GM23338 (cell line): ENCODE results near the gene ECPAS. TPM values are rescaled to one million over a fixed set of nuclear protein-coding genes. Genes with fewer than 3 reads are reported as not detected.

Experiments
- ETS1 ChIP-seq: IDR thresholded peaks from 2 replicates; pipeline ENCODE4 v1.6.1; 2016; ENCODE audit warnings: antibody characterized with exemption
- EZH2 ChIP-seq: fragments of 200-600 bp; sonication (generic); IDR thresholded peaks from one replicate; pipeline ENCODE4 v1.8.0; 2017; ENCODE audit warnings: antibody characterized with exemption, mild to moderate bottlenecking, low read depth; ENCODE audit not compliant: unreplicated experiment
- polyA plus RNA-seq: library from polyadenylated mRNA; unstranded; fragments of >200 nt; fragmentation: Nextera tagmentation; extraction: Ambion mirVana; gene quantifications from 2 replicates; pipeline ENCODE4 v1.2.1, GENCODE V29; 2016
- total RNA-seq: library from RNA; depleted of rRNA; stranded (reverse); fragments of >200 nt; shearing (Covaris generic); gene quantifications from 2 replicates; pipeline ENCODE4 v1.2.3, GENCODE V29; 2014
- TF ChIP-seq, protein P1 (sequence below): fragments of 250-450 bp; sonication (Bioruptor Pico); IDR thresholded peaks from 2 replicates; pipeline ENCODE4 v1.5.0; 2020; ENCODE audit warnings: mild to moderate bottlenecking, moderate library complexity
- TF ChIP-seq, protein P2 (sequence below): IDR thresholded peaks from one replicate; pipeline ENCODE4 v1.6.1; 2018; ENCODE audit warnings: antibody characterized with exemption; ENCODE audit not compliant: unreplicated experiment

ECPAS gene
- total and polyA plus RNA-seq, 2 experiments from 2014 or later, result 51.4 to 104 TPM

DNA sequence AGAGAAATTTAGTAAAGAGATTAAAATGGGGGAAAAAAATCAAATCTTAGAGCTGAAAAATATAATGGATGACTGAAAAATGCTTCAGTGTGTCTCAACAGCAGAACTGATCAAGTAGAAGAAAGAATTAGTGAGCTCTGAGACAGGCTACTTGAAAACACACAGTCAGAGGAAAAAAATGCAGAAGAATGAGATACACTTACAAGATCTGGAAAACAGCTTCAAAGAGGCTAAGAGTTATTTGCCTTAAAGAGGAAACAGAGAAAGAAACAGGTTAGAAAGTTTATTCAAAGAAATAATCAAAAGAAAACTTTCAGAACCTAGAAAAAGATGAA, 83.7 kb downstream of the ECPAS start (continued):
- TF ChIP-seq, protein P1, sequence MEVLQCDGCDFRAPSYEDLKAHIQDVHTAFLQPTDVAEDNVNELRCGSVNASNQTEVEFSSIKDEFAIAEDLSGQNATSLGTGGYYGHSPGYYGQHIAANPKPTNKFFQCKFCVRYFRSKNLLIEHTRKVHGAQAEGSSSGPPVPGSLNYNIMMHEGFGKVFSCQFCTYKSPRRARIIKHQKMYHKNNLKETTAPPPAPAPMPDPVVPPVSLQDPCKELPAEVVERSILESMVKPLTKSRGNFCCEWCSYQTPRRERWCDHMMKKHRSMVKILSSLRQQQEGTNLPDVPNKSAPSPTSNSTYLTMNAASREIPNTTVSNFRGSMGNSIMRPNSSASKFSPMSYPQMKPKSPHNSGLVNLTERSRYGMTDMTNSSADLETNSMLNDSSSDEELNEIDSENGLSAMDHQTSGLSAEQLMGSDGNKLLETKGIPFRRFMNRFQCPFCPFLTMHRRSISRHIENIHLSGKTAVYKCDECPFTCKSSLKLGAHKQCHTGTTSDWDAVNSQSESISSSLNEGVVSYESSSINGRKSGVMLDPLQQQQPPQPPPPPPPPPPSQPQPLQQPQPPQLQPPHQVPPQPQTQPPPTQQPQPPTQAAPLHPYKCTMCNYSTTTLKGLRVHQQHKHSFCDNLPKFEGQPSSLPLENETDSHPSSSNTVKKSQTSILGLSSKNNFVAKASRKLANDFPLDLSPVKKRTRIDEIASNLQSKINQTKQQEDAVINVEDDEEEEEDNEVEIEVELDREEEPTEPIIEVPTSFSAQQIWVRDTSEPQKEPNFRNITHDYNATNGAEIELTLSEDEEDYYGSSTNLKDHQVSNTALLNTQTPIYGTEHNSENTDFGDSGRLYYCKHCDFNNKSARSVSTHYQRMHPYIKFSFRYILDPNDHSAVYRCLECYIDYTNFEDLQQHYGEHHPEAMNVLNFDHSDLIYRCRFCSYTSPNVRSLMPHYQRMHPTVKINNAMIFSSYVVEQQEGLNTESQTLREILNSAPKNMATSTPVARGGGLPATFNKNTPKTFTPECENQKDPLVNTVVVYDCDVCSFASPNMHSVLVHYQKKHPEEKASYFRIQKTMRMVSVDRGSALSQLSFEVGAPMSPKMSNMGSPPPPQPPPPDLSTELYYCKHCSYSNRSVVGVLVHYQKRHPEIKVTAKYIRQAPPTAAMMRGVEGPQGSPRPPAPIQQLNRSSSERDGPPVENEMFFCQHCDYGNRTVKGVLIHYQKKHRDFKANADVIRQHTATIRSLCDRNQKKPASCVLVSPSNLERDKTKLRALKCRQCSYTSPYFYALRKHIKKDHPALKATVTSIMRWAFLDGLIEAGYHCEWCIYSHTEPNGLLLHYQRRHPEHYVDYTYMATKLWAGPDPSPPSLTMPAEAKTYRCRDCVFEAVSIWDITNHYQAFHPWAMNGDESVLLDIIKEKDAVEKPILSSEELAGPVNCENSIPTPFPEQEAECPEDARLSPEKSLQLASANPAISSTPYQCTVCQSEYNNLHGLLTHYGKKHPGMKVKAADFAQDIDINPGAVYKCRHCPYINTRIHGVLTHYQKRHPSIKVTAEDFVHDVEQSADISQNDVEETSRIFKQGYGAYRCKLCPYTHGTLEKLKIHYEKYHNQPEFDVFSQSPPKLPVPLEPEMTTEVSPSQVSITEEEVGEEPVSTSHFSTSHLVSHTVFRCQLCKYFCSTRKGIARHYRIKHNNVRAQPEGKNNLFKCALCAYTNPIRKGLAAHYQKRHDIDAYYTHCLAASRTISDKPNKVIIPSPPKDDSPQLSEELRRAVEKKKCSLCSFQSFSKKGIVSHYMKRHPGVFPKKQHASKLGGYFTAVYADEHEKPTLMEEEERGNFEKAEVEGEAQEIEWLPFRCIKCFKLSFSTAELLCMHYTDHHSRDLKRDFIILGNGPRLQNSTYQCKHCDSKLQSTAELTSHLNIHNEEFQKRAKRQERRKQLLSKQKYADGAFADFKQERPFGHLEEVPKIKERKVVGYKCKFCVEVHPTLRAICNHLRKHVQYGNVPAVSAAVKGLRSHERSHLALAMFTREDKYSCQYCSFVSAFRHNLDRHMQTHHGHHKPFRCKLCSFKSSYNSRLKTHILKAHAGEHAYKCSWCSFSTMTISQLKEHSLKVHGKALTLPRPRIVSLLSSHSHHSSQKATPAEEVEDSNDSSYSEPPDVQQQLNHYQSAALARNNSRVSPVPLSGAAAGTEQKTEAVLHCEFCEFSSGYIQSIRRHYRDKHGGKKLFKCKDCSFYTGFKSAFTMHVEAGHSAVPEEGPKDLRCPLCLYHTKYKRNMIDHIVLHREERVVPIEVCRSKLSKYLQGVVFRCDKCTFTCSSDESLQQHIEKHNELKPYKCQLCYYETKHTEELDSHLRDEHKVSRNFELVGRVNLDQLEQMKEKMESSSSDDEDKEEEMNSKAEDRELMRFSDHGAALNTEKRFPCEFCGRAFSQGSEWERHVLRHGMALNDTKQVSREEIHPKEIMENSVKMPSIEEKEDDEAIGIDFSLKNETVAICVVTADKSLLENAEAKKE, result no peak
- TF ChIP-seq ETS1, result no peak
- TF ChIP-seq EZH2, result no peak
- TF ChIP-seq, protein P2, sequence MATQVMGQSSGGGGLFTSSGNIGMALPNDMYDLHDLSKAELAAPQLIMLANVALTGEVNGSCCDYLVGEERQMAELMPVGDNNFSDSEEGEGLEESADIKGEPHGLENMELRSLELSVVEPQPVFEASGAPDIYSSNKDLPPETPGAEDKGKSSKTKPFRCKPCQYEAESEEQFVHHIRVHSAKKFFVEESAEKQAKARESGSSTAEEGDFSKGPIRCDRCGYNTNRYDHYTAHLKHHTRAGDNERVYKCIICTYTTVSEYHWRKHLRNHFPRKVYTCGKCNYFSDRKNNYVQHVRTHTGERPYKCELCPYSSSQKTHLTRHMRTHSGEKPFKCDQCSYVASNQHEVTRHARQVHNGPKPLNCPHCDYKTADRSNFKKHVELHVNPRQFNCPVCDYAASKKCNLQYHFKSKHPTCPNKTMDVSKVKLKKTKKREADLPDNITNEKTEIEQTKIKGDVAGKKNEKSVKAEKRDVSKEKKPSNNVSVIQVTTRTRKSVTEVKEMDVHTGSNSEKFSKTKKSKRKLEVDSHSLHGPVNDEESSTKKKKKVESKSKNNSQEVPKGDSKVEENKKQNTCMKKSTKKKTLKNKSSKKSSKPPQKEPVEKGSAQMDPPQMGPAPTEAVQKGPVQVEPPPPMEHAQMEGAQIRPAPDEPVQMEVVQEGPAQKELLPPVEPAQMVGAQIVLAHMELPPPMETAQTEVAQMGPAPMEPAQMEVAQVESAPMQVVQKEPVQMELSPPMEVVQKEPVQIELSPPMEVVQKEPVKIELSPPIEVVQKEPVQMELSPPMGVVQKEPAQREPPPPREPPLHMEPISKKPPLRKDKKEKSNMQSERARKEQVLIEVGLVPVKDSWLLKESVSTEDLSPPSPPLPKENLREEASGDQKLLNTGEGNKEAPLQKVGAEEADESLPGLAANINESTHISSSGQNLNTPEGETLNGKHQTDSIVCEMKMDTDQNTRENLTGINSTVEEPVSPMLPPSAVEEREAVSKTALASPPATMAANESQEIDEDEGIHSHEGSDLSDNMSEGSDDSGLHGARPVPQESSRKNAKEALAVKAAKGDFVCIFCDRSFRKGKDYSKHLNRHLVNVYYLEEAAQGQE, result no peak
